IMR-90 (cell line): Measurements from ENCODE around the gene PALM. TPM values are rescaled to one million over a fixed set of nuclear protein-coding genes. Genes with fewer than 3 reads are reported as not detected.

ENCODE experiments used
- ATAC-seq: fragments of 200-7000 bp; cut with Tn5 transposase; 2 replicates; pipeline ENCODE4 v1.9.1; 2020; ENCODE audit warnings: low read depth, mild to moderate bottlenecking, moderate library complexity
- BruUV-seq: library from RNA; stranded (reverse); fragments of 400-500 nt; replicated peaks from 2 replicates; lab custom pipeline; 2021; lab: Mats Ljungman, UMichigan
- CTCF ChIA-PET: fragments of 300-600 bp; formaldehyde crosslinking; extraction: SDS; loops from one replicate; lab custom pipeline; 2021; ENCODE audit warnings: antibody characterized with exemption; lab: Yijun Ruan, JAX
- POLR2A ChIA-PET: fragments of 300-600 bp; sonication (Branson Sonifier 250); formaldehyde crosslinking; loops from one replicate; lab custom pipeline; 2022; ENCODE audit warnings: antibody characterized with exemption; ENCODE audit not compliant: unreplicated experiment; lab: Charles Lee
- DNase-seq: peaks from one replicate; pipeline ENCODE4 v3.0.0; 2013
- H2AFZ ChIP-seq: replicated peaks from 2 replicates; pipeline ENCODE3; 2013; ENCODE audit warnings: low read length, mild to moderate bottlenecking; ENCODE audit not compliant: poor library complexity
- H2AK5ac ChIP-seq: 2 replicates; pipeline ENCODE4 v1.6.1; 2013; ENCODE audit warnings: low read depth, low read length, inconsistent platforms
- H2AK9ac ChIP-seq: replicated peaks from 2 replicates; pipeline ENCODE3; 2013; ENCODE audit warnings: mild to moderate bottlenecking, low read depth, low read length, moderate library complexity; ENCODE audit not compliant: poor library complexity
- H2BK120ac ChIP-seq: 2 replicates; pipeline ENCODE4 v1.6.1; 2013; ENCODE audit warnings: low read depth, low read length, inconsistent platforms
- H2BK15ac ChIP-seq: 3 replicates; pipeline ENCODE4 v1.6.1; 2013; ENCODE audit warnings: low read depth, low read length, inconsistent platforms
- H2BK20ac ChIP-seq: 2 replicates; pipeline ENCODE4 v1.6.1; 2013; ENCODE audit warnings: low read depth, mild to moderate bottlenecking, inconsistent platforms, low read length, moderate library complexity
- H2BK5ac ChIP-seq: 2 replicates; pipeline ENCODE4 v1.6.1; 2013; ENCODE audit warnings: mild to moderate bottlenecking, low read depth, low read length, inconsistent platforms; ENCODE audit not compliant: poor library complexity, severe bottlenecking
- H3K14ac ChIP-seq: replicated peaks from 2 replicates; pipeline ENCODE4 v1.6.1; 2013; ENCODE audit warnings: low read depth, low read length, inconsistent platforms
- H3K18ac ChIP-seq: 2 replicates; pipeline ENCODE4 v1.6.1; 2013; ENCODE audit warnings: low read depth, low read length, control low read depth
- H3K23ac ChIP-seq: 2 replicates; pipeline ENCODE4 v1.6.1; 2013; ENCODE audit warnings: low read depth, low read length, inconsistent platforms
- H3K27ac ChIP-seq: 2 replicates; pipeline ENCODE4 v1.5.1; 2013; ENCODE audit warnings: mild to moderate bottlenecking, control low read depth, low read length; ENCODE audit not compliant: insufficient read depth
- H3K27me3 ChIP-seq: 2 replicates; pipeline ENCODE4 v1.6.1; 2013; ENCODE audit warnings: low read length; ENCODE audit not compliant: control insufficient read depth, insufficient read depth
- H3K36me3 ChIP-seq: 2 replicates; pipeline ENCODE4 v1.6.1; 2013; ENCODE audit warnings: low read length, mixed read lengths; ENCODE audit not compliant: control insufficient read depth, insufficient read depth
- H3K4ac ChIP-seq: 2 replicates; pipeline ENCODE4 v1.6.1; 2013; ENCODE audit warnings: low read depth, low read length, inconsistent platforms
- H3K4me1 ChIP-seq: 2 replicates; pipeline ENCODE4 v1.6.1; 2013; ENCODE audit warnings: low read length, mixed read lengths; ENCODE audit not compliant: control insufficient read depth, insufficient read depth
- H3K4me2 ChIP-seq: 2 replicates; pipeline ENCODE4 v1.6.1; 2013; ENCODE audit warnings: low read depth, mild to moderate bottlenecking, control low read depth, low read length, moderate library complexity
- H3K4me3 ChIP-seq: 2 replicates; pipeline ENCODE4 v1.5.1; 2013; ENCODE audit warnings: low read depth, mild to moderate bottlenecking, control low read depth, low read length, moderate library complexity; ENCODE audit not compliant: insufficient read depth
- H3K56ac ChIP-seq: 2 replicates; pipeline ENCODE4 v1.6.1; 2013; ENCODE audit warnings: low read length, inconsistent platforms; ENCODE audit not compliant: insufficient read depth; ENCODE audit errors: extremely low read depth
- H3K79me1 ChIP-seq, 2 experiments: 2 replicates each; pipeline ENCODE4 v1.6.1; 2013; ENCODE audit warnings: low read length in 2 of 2, inconsistent platforms in 1 of 2, low read depth in 1 of 2
- H3K9ac ChIP-seq: 2 replicates; pipeline ENCODE4 v1.6.1; 2013; ENCODE audit warnings: low read depth, low read length, control low read depth
- H3K9me1 ChIP-seq: 2 replicates; pipeline ENCODE4 v1.6.1; 2013; ENCODE audit warnings: low read length, inconsistent platforms; ENCODE audit not compliant: insufficient read depth
- H3K9me3 ChIP-seq: 2 replicates; pipeline ENCODE4 v1.6.1; 2013; ENCODE audit warnings: low read length; ENCODE audit not compliant: control insufficient read depth, insufficient read depth
- H4K20me1 ChIP-seq: 2 replicates; pipeline ENCODE4 v1.6.1; 2013; ENCODE audit warnings: low read length, inconsistent platforms; ENCODE audit not compliant: insufficient read depth
- H4K5ac ChIP-seq: 2 replicates; pipeline ENCODE4 v1.6.1; 2013; ENCODE audit warnings: mild to moderate bottlenecking, low read depth, low read length, control low read depth
- H4K8ac ChIP-seq, 2 experiments: 2 replicates each; pipeline ENCODE4 v1.6.1; 2013; ENCODE audit warnings: low read depth in 2 of 2, low read length in 2 of 2, control low read depth in 1 of 2, inconsistent platforms in 1 of 2
- H4K91ac ChIP-seq: 2 replicates; pipeline ENCODE4 v1.6.1; 2013; ENCODE audit warnings: low read depth, low read length, inconsistent platforms; ENCODE audit not compliant: insufficient read depth
- BHLHE40 ChIP-seq: fragments of 150-350 bp; IDR thresholded peaks from 2 replicates; pipeline ENCODE4 v1.6.1; 2016; ENCODE audit warnings: mild to moderate bottlenecking, low read depth, low read length
- CEBPB ChIP-seq: IDR thresholded peaks from 2 replicates; pipeline ENCODE4 v1.6.1; 2012; ENCODE audit warnings: low read depth, low read length, improper control_type of control experiment
- CHD1 ChIP-seq: IDR thresholded peaks from 2 replicates; pipeline ENCODE4 v1.6.1; 2012; ENCODE audit warnings: low read depth, low read length, improper control_type of control experiment
- CTCF ChIP-seq: conservative IDR thresholded peaks from 2 replicates; pipeline ENCODE4 v1.5.1; 2012; ENCODE audit warnings: mild to moderate bottlenecking, low read depth, low read length, improper control_type of control experiment
- MAFK ChIP-seq: IDR thresholded peaks from 2 replicates; pipeline ENCODE4 v1.6.1; 2012; ENCODE audit warnings: low read depth, low read length, improper control_type of control experiment
- MAZ ChIP-seq: IDR thresholded peaks from 2 replicates; pipeline ENCODE4 v1.6.1; 2012; ENCODE audit warnings: low read depth, mild to moderate bottlenecking, low read length, improper control_type of control experiment, moderate library complexity, borderline replicate concordance
- MXI1 ChIP-seq: IDR thresholded peaks from 2 replicates; pipeline ENCODE4 v1.6.1; 2012; ENCODE audit warnings: low read depth, mild to moderate bottlenecking, low read length, moderate library complexity, borderline replicate concordance
- POLR2A ChIP-seq: IDR thresholded peaks from 2 replicates; pipeline ENCODE4 v1.6.1; 2012; ENCODE audit warnings: mild to moderate bottlenecking, low read depth, low read length
- RAD21 ChIP-seq: IDR thresholded peaks from 2 replicates; pipeline ENCODE4 v1.6.1; 2012; ENCODE audit warnings: low read length, improper control_type of control experiment
- RFX5 ChIP-seq: IDR thresholded peaks from 2 replicates; pipeline ENCODE4 v1.8.0; 2012; ENCODE audit warnings: low read depth, mild to moderate bottlenecking, low read length, moderate library complexity
- USF2 ChIP-seq: fragments of 150-350 bp; IDR thresholded peaks from 2 replicates; pipeline ENCODE4 v1.6.1; 2017; ENCODE audit warnings: mild to moderate bottlenecking, antibody characterized with exemption, low read length, low read depth
- WGBS, 2 experiments: methylation state at CpG; one replicate each; pipeline versions ENCODE4 v1.1.5 to v1.1.7; 2013; ENCODE audit warnings: missing lambda C conversion rate in 2 of 2; ENCODE audit not compliant: insufficient read length in 1 of 2; ENCODE audit errors: extremely low coverage in 2 of 2; 5-methylcytosine and 5-hydroxymethylcytosine counted together
- dilution Hi-C: fragments of 300-500 bp; cut with HindIII; formaldehyde crosslinking; loops from one replicate; pipeline ENCODE4 v1.14.3; 2018; ENCODE audit warnings: low sequenced_read_pairs; ENCODE audit not compliant: unreplicated experiment
- in situ Hi-C: fragments of 300-500 bp; cut with MboI; formaldehyde crosslinking; loops from 3 replicates; pipeline ENCODE4 v1.14.3; 2019; ENCODE audit warnings: low sequenced_read_pairs, inconsistent platforms, mixed read lengths
- intact Hi-C: fragments of 100-400 bp; cut with micrococcal nuclease; formaldehyde crosslinking; loops from 2 replicates; pipeline ENCODE4 v1.10.0; 2022
- polyA plus RNA-seq, 3 experiments: library from polyadenylated mRNA; depleted of rRNA; stranded (reverse); fragments of >200 nt; gene quantifications; 2 replicates each; pipeline ENCODE4 v1.2.3, GENCODE V29; 2012; ENCODE audit warnings: low replicate concordance in 1 of 3
- total RNA-seq: library from RNA; depleted of rRNA; stranded (reverse); fragments of >200 nt; gene quantifications from 2 replicates; pipeline ENCODE4 v1.2.3, GENCODE V29; 2012

PALM gene
- total and polyA plus RNA-seq, 2 of the 4 experiments (the other 2 are of a cell fraction) = 2.2 to 7.4 TPM

- ChIA-PET CTCF (no interaction called here), POLR2A (no interaction called here)
- no peaks in the 10 kb centered on the region for H3K79me1 ChIP-seq
- no peak overlapping the region for H3K4ac ChIP-seq
- no peaks in the 10 kb centered on the region for H3K4me1 ChIP-seq
- intact Hi-C loops (no loop called here), dilution Hi-C loops (no loop called here), in situ Hi-C loops (loop anchor here (10.0 kb wide), 1 partner anchor 220 kb away; the partner anchor contains the start of gene WDR18)
- no peak overlapping the region for H3K18ac ChIP-seq
- WGBS, 2 experiments = 93% methylated on average over 5 of the region's 12 CpGs; no CpG with 5 or more reads in 1 of the 2 experiments
- H4K8ac ChIP-seq = no peak overlapping the region
- TF ChIP-seq RFX5 (no peak), USF2 (no peak), POLR2A (no peak), BHLHE40 (no peak), MAFK (no peak), CEBPB (no peak), CTCF (no peak), MXI1 (no peak), RAD21 (no peak), MAZ (no peak), CHD1 (no peak)
- H3K4me2 ChIP-seq = no peak overlapping the region
- no peak overlapping the region for H3K56ac ChIP-seq
- H2BK15ac ChIP-seq = no peak overlapping the region
- peaks cover 5% of the 10 kb centered on the region; the same call in 1 of the 2 replicates for H3K9me3 ChIP-seq
- H2BK20ac ChIP-seq = no peak overlapping the region
- ATAC-seq (no peak), DNase-seq (no peak)
- H3K9ac ChIP-seq = no peak overlapping the region
- no TSS peak for BruUV-seq
- H2BK5ac ChIP-seq = no peak overlapping the region
- H3K27ac ChIP-seq = no peak overlapping the region
- H3K23ac ChIP-seq = no peak overlapping the region
- no peak overlapping the region for H2AK5ac ChIP-seq
- no peak overlapping the region for H4K5ac ChIP-seq
- H2BK120ac ChIP-seq = no peak overlapping the region
- no peaks in the 10 kb centered on the region for H3K36me3 ChIP-seq
- no peak overlapping the region for H3K4me3 ChIP-seq
- no peak overlapping the region for H4K91ac ChIP-seq
- no peak overlapping the region for H2AK9ac ChIP-seq
- H3K27me3 ChIP-seq = no peaks in the 10 kb centered on the region; the same call in 1 of the 2 replicates
- H4K20me1 ChIP-seq = no peaks in the 10 kb centered on the region
- H3K14ac ChIP-seq = no peak overlapping the region
- H2AFZ ChIP-seq = no peak overlapping the region
- H3K9me1 ChIP-seq = no peaks in the 10 kb centered on the region
Observed at GRCh38 chr19:764301-764700, 55.6 kb downstream of the PALM start.
